ENCODE measurements around the gene OR2H1.

- TF ChIP-seq, protein P1, sequence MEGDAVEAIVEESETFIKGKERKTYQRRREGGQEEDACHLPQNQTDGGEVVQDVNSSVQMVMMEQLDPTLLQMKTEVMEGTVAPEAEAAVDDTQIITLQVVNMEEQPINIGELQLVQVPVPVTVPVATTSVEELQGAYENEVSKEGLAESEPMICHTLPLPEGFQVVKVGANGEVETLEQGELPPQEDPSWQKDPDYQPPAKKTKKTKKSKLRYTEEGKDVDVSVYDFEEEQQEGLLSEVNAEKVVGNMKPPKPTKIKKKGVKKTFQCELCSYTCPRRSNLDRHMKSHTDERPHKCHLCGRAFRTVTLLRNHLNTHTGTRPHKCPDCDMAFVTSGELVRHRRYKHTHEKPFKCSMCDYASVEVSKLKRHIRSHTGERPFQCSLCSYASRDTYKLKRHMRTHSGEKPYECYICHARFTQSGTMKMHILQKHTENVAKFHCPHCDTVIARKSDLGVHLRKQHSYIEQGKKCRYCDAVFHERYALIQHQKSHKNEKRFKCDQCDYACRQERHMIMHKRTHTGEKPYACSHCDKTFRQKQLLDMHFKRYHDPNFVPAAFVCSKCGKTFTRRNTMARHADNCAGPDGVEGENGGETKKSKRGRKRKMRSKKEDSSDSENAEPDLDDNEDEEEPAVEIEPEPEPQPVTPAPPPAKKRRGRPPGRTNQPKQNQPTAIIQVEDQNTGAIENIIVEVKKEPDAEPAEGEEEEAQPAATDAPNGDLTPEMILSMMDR (IDR thresholded peaks at IDR 0.05 in 2 of 3, conservative IDR thresholded peaks at IDR 0.05 in 1 of 3; ENCODE audit: insufficient read depth in 2 of 3, low read depth in 1 of 3, low read length in 3 of 3) = no peak
- TF ChIP-seq FOXK1 (CRISPR knock-in tag; IDR thresholded peaks at IDR 0.05; ENCODE audit: borderline replicate concordance) (no peak), HMBOX1 (IDR thresholded peaks at IDR 0.05) (no peak), POLR2A (conservative IDR thresholded peaks at IDR 0.05) (no peak), EP300 (IDR thresholded peaks at IDR 0.05; ENCODE audit: low read length) (no peak), SRF (CRISPR knock-in tag; IDR thresholded peaks at IDR 0.05) (no peak), NFE2 (IDR thresholded peaks at IDR 0.05; ENCODE audit: low read depth) (no peak), EZH2 (IDR thresholded peaks at IDR 0.05; ENCODE audit: borderline replicate concordance, low read depth, low read length) (no peak)
Measured at GRCh38 chr6:29490055-29490454, 33.1 kb downstream of the OR2H1 start.
